Stomach (tissue), 4 donors: ENCODE data around the gene CTSW.

Source experiments
- CTCF ChIP-seq, 7 experiments: fragments of 450-650 bp in 4 of 7; fragments of 200-600 bp in 3 of 7; sonication (generic) in 3 of 7; IDR thresholded peaks; one replicate each; pipeline ENCODE4 v1.5.1; 2016 to 2019; ENCODE audit warnings: antibody characterized with exemption in 7 of 7, control low read depth in 2 of 7, mild to moderate bottlenecking in 1 of 7
- POLR2A ChIP-seq, 4 donors: fragments of 450-650 bp; IDR thresholded peaks; one replicate each; pipeline ENCODE4 v1.6.1; 2016; ENCODE audit warnings: antibody characterized with exemption in 4 of 4, control low read depth in 2 of 4, mild to moderate bottlenecking in 1 of 4, moderate library complexity in 1 of 4
- POLR2AphosphoS5 ChIP-seq, 3 donors: sonication (generic); formaldehyde crosslinking; IDR thresholded peaks; one replicate each; pipeline ENCODE4 v1.6.1; 2016; ENCODE audit warnings: antibody characterized with exemption in 3 of 3

GRCh38 chr11:65853246-65853979 lies 26.2 kb upstream of the CTSW start:
- TF ChIP-seq POLR2AphosphoS5 (IDR thresholded peaks at IDR 0.05) = no peak
- no peak for TF ChIP-seq POLR2A (IDR thresholded peaks at IDR 0.05)
- no peak for TF ChIP-seq CTCF (IDR thresholded peaks at IDR 0.05)
